HepG2 (cell line): Measurements from ENCODE around the gene SCO1. TPM values are rescaled to one million over a fixed set of nuclear protein-coding genes. Genes with fewer than 3 reads are reported as not detected.

Experiments used
- ATAC-seq: fragments of 200-7000 bp; cut with Tn5 transposase; 3 replicates; pipeline ENCODE4 v1.9.1; 2020; ENCODE audit warnings: mild to moderate bottlenecking, moderate library complexity
- BruUV-seq: library from RNA; stranded (reverse); fragments of 400-500 nt; replicated peaks from 2 replicates; lab custom pipeline; 2021; lab: Mats Ljungman, UMichigan
- CTCF ChIA-PET: fragments of 300-600 bp; formaldehyde crosslinking; extraction: SDS; loops from one replicate; lab custom pipeline; 2021; ENCODE audit warnings: low total read pairs, inconsistent platforms, low intra/inter-chr PET ratio; lab: Yijun Ruan, JAX
- POLR2A ChIA-PET: fragments of 350-600 bp; sonication (Branson Sonifier 250); formaldehyde crosslinking; loops from one replicate; lab custom pipeline; 2020; ENCODE audit warnings: antibody characterized with exemption, inconsistent platforms; lab: Yijun Ruan, JAX
- DNase-seq: peaks from one replicate; pipeline ENCODE4 v3.0.0-alpha.2; 2015; ENCODE audit warnings: low spot score
- FAIRE-seq: peaks from 3 replicates; lab custom pipeline; 2011; peaks lifted over from hg19 to GRCh38; lab: Jason Lieb, UNC
- H2AFZ ChIP-seq: one replicate; pipeline ENCODE4 v1.6.1; 2011; ENCODE audit warnings: low read length, inconsistent platforms
- H3K27ac ChIP-seq: fragments of 300-600 bp; 3 replicates; pipeline ENCODE4 v1.8.0; 2011; ENCODE audit warnings: mixed run types, mild to moderate bottlenecking, mixed read lengths, low read length, inconsistent platforms; ENCODE audit not compliant: insufficient read depth; ENCODE audit errors: extremely low read length
- H3K27me3 ChIP-seq, 2 experiments: fragments of 200-600 bp in 1 of 2; 2 replicates in 1 of 2; 3 replicates in 1 of 2; pipeline versions ENCODE4 v1.6.0 to v1.8.0; 2011; ENCODE audit warnings: low read length in 2 of 2, mild to moderate bottlenecking in 2 of 2, moderate library complexity in 2 of 2, inconsistent platforms in 1 of 2; ENCODE audit not compliant: insufficient read depth in 2 of 2, control insufficient read depth in 1 of 2
- H3K36me3 ChIP-seq, 2 experiments: fragments of 200-600 bp in 1 of 2; replicated peaks in 1 of 2; 2 replicates in 1 of 2; 3 replicates in 1 of 2; pipeline versions ENCODE4 v1.5.1 to v1.8.0; 2011; ENCODE audit warnings: low read length in 2 of 2, inconsistent platforms in 1 of 2; ENCODE audit not compliant: insufficient read depth in 2 of 2, control insufficient read depth in 1 of 2
- H3K4me1 ChIP-seq: 2 replicates; pipeline ENCODE4 v1.5.1; 2012; ENCODE audit warnings: low read length, inconsistent platforms; ENCODE audit not compliant: insufficient read depth
- H3K4me2 ChIP-seq: 2 replicates; pipeline ENCODE4 v1.6.0; 2011; ENCODE audit warnings: low read depth, low read length, inconsistent platforms
- H3K4me3 ChIP-seq, 3 experiments: fragments of 200-600 bp in 1 of 3; sonication (generic), shearing (Covaris generic) in 1 of 3; replicated peaks in 1 of 3; 2 replicates each; pipeline ENCODE4 v1.5.1; 2011 to 2016; ENCODE audit warnings: low read length in 3 of 3, inconsistent platforms in 2 of 3, low read depth in 2 of 3, mild to moderate bottlenecking in 2 of 3, control low read depth in 1 of 3, mixed read lengths in 1 of 3; ENCODE audit not compliant: insufficient read depth in 1 of 3
- H3K79me2 ChIP-seq: one replicate; pipeline ENCODE4 v1.6.1; 2011; ENCODE audit warnings: low read length, inconsistent platforms; ENCODE audit not compliant: insufficient read depth
- H3K9ac ChIP-seq: 2 replicates; pipeline ENCODE4 v1.6.0; 2011; ENCODE audit warnings: mild to moderate bottlenecking, low read depth, low read length, inconsistent platforms; ENCODE audit not compliant: insufficient read depth
- H3K9me3 ChIP-seq: 2 replicates; pipeline ENCODE4 v1.5.1; 2012; ENCODE audit warnings: mild to moderate bottlenecking, low read length
- H4K20me1 ChIP-seq: 2 replicates; pipeline ENCODE4 v1.6.0; 2011; ENCODE audit warnings: inconsistent platforms, mild to moderate bottlenecking, low read length, moderate library complexity; ENCODE audit not compliant: insufficient read depth
- ISL2 ChIP-seq: sonication (generic); formaldehyde crosslinking; IDR thresholded peaks from 2 replicates; pipeline ENCODE4 v1.5.0; 2020; ENCODE audit warnings: missing genetic modification reagents
- PHB2 ChIP-seq: fragments of 450-650 bp; IDR thresholded peaks from 2 replicates; pipeline ENCODE4 v1.6.1; 2018; ENCODE audit not compliant: partially characterized antibody
- POLR2A ChIP-seq, 2 experiments: IDR thresholded peaks; 2 replicates each; pipeline ENCODE4 v1.6.1; 2011; ENCODE audit warnings: low read depth in 2 of 2, low read length in 2 of 2, mild to moderate bottlenecking in 1 of 2, moderate library complexity in 1 of 2; ENCODE audit not compliant: insufficient read depth in 1 of 2
- SMC3 ChIP-seq: IDR thresholded peaks from 2 replicates; pipeline ENCODE4 v1.6.1; 2011; ENCODE audit warnings: low read length, improper control_type of control experiment
- STAG1 ChIP-seq: sonication (generic); formaldehyde crosslinking; IDR thresholded peaks from 2 replicates; pipeline ENCODE4 v1.4.0; 2020; ENCODE audit warnings: missing genetic modification reagents
- XRCC5 ChIP-seq: fragments of 200-400 bp; formaldehyde crosslinking; optimal IDR thresholded peaks from 2 replicates; pipeline ENCODE3; 2017; ENCODE audit warnings: mild to moderate bottlenecking, low read length
- ZNF160 ChIP-seq: sonication (generic); formaldehyde crosslinking; IDR thresholded peaks from 2 replicates; pipeline ENCODE4 v1.8.0; 2022; ENCODE audit warnings: mild to moderate bottlenecking, inconsistent platforms, missing genetic modification reagents
- ZSCAN12 ChIP-seq: sonication (generic); formaldehyde crosslinking; IDR thresholded peaks from 2 replicates; pipeline ENCODE4 v1.9.0; 2021; ENCODE audit warnings: mild to moderate bottlenecking, missing genetic modification reagents
- WGBS: methylation state at CpG from one replicate; pipeline ENCODE4 v1.1.6; 2017; ENCODE audit warnings: low lambda C conversion rate; 5-methylcytosine and 5-hydroxymethylcytosine counted together
- in situ Hi-C: cut with HindIII; loops from 2 replicates; pipeline ENCODE4 v1.10.0; 2017; ENCODE audit warnings: low pct_unique_long_range_greater_than_20kb; ENCODE audit not compliant: extremely low pct_ligation_motif_present
- intact Hi-C: fragments of 100-400 bp; cut with micrococcal nuclease; formaldehyde crosslinking; loops from one replicate; pipeline ENCODE4 v1.10.0; 2022; ENCODE audit not compliant: unreplicated experiment
- polyA plus RNA-seq, 8 experiments: library from polyadenylated mRNA; depleted of rRNA in 3 of 8; stranded (reverse) in 7 of 8; unstranded in 1 of 8; fragments of >200 nt; fragmentation: Illumina TruSeq in 4 of 8; extraction: Trizol in 4 of 8; gene quantifications; 2 replicates each; pipeline versions ENCODE4 v1.2.1 to v1.2.3, GENCODE V29; 2011 to 2016; ENCODE audit warnings: low read depth in 4 of 8, missing spikeins in 1 of 8, mixed read lengths in 1 of 8; ENCODE audit not compliant: insufficient read depth in 1 of 8
- total RNA-seq, 5 experiments: library from RNA; depleted of rRNA; stranded (reverse); fragments of >200 nt; fragmentation: Illumina TruSeq; extraction: Trizol; gene quantifications; 2 replicates each; pipeline ENCODE4 v1.2.3, GENCODE V29; 2016; ENCODE audit warnings: low read depth in 1 of 5
- TF ChIP-seq, protein P1 (sequence below): sonication (generic); formaldehyde crosslinking; IDR thresholded peaks from 2 replicates; pipeline ENCODE4 v1.8.1; 2023; ENCODE audit warnings: missing genetic modification reagents, inconsistent platforms, borderline replicate concordance
- TF ChIP-seq, protein P2 (sequence below): sonication (generic); formaldehyde crosslinking; IDR thresholded peaks from 2 replicates; pipeline ENCODE4 v1.4.0; 2020; ENCODE audit warnings: missing genetic modification reagents
- TF ChIP-seq, protein P3 (sequence below): sonication (generic); formaldehyde crosslinking; IDR thresholded peaks from 2 replicates; pipeline ENCODE4 v1.5.0; 2020; ENCODE audit warnings: mild to moderate bottlenecking, missing genetic modification reagents, moderate library complexity

Gene SCO1
- total and polyA plus RNA-seq, 2 of the 13 experiments (the other 11 are each of a cell fraction or from before 2014, with no cell fraction given): 11.4 to 50.3 TPM

DNA sequence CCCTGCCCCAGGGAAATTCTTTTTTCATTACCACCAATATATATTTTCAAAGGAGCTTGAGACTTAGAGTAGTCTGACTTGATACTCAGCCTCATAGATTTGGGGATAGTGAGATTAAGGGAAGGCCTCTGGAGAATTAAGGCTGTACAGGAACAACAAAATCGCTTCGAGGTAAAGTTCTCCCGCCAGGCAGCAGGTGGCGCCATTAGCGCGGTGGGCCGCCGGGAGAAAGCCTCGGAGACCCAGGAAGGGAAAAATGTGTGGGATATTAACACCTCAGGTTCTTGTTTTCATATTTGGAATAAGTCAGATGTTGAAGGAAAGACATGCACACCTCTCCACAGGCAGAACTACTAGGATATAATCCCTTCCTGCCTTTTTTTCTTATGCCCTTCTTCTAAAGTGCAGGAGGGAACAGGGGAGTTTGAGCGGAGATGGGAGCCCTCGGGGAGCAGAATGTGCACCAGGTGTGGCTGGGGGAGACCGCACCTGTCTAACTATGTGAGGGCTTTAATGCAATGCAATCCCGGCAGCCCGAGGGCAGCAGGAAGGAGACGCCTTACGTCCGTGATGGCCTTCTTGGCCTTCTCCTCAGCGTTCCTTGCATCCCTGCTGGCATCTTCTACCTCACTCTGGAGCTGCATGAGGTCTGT is 66.2 kb downstream of the SCO1 start:
- intact Hi-C loops: no loop called here

More for the DNA sequence above, 66.2 kb downstream of the SCO1 start:
- H3K4me3 ChIP-seq: no peak overlapping the region
- no peak overlapping the region for H2AFZ ChIP-seq
- in situ Hi-C loops: no loop called here
- ATAC-seq (peak; percentile 69), FAIRE-seq (no peak), DNase-seq (no peak)
- no peak overlapping the region for H3K4me2 ChIP-seq
- 54% methylated on average over 18 of the region's 18 CpGs for WGBS
- no peaks in the 10 kb centered on the region for H3K27me3 ChIP-seq
- H3K9ac ChIP-seq: no peak overlapping the region
- no peaks in the 10 kb centered on the region for H4K20me1 ChIP-seq
- CTCF ChIA-PET: interaction anchor here (1.4 kb wide), 1 partner anchor 214 kb away, joined by 7 read pairs; no protein-coding TSS in a partner anchor
- BruUV-seq: no TSS peak
- POLR2A ChIA-PET: no interaction called here
- no peak overlapping the region for H3K27ac ChIP-seq
- H3K36me3 ChIP-seq: peaks cover 1 to 5% of the 10 kb centered on the region in 2 experiments; a peak in 1 of 5 replicates
- H3K79me2 ChIP-seq: no peaks in the 10 kb centered on the region
- TF ChIP-seq ZNF160 (CRISPR knock-in tag) (no peak), POLR2A (IDR thresholded peaks at IDR 0.05; ENCODE audit: insufficient read depth in 1 of 2, low read depth in 2 of 2, low read length in 2 of 2) (no peak), PHB2 (no peak), ZSCAN12 (no peak), STAG1 (peak; percentile 38; the same call in 1 of the 2 replicates), SMC3 (0 out of 2 replicates have a peak, but pooled peaks have one; percentile 4), XRCC5 (peak; percentile 45), ISL2 (no peak)
- TF ChIP-seq, protein P1, sequence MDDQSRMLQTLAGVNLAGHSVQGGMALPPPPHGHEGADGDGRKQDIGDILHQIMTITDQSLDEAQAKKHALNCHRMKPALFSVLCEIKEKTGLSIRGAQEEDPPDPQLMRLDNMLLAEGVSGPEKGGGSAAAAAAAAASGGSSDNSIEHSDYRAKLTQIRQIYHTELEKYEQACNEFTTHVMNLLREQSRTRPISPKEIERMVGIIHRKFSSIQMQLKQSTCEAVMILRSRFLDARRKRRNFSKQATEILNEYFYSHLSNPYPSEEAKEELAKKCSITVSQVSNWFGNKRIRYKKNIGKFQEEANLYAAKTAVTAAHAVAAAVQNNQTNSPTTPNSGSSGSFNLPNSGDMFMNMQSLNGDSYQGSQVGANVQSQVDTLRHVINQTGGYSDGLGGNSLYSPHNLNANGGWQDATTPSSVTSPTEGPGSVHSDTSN: no peak
- TF ChIP-seq, protein P2, sequence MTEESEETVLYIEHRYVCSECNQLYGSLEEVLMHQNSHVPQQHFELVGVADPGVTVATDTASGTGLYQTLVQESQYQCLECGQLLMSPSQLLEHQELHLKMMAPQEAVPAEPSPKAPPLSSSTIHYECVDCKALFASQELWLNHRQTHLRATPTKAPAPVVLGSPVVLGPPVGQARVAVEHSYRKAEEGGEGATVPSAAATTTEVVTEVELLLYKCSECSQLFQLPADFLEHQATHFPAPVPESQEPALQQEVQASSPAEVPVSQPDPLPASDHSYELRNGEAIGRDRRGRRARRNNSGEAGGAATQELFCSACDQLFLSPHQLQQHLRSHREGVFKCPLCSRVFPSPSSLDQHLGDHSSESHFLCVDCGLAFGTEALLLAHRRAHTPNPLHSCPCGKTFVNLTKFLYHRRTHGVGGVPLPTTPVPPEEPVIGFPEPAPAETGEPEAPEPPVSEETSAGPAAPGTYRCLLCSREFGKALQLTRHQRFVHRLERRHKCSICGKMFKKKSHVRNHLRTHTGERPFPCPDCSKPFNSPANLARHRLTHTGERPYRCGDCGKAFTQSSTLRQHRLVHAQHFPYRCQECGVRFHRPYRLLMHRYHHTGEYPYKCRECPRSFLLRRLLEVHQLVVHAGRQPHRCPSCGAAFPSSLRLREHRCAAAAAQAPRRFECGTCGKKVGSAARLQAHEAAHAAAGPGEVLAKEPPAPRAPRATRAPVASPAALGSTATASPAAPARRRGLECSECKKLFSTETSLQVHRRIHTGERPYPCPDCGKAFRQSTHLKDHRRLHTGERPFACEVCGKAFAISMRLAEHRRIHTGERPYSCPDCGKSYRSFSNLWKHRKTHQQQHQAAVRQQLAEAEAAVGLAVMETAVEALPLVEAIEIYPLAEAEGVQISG (CRISPR knock-in tag): peak; percentile 38; the same call in 1 of the 2 replicates
- TF ChIP-seq, protein P3, sequence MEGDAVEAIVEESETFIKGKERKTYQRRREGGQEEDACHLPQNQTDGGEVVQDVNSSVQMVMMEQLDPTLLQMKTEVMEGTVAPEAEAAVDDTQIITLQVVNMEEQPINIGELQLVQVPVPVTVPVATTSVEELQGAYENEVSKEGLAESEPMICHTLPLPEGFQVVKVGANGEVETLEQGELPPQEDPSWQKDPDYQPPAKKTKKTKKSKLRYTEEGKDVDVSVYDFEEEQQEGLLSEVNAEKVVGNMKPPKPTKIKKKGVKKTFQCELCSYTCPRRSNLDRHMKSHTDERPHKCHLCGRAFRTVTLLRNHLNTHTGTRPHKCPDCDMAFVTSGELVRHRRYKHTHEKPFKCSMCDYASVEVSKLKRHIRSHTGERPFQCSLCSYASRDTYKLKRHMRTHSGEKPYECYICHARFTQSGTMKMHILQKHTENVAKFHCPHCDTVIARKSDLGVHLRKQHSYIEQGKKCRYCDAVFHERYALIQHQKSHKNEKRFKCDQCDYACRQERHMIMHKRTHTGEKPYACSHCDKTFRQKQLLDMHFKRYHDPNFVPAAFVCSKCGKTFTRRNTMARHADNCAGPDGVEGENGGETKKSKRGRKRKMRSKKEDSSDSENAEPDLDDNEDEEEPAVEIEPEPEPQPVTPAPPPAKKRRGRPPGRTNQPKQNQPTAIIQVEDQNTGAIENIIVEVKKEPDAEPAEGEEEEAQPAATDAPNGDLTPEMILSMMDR (CRISPR knock-in tag): peak; percentile 76
- no peaks in the 10 kb centered on the region for H3K9me3 ChIP-seq
- no peaks in the 10 kb centered on the region for H3K4me1 ChIP-seq
